GM18511 (cell line): Measurements from ENCODE around the gene DCUN1D2.
A peak's percentile ranks its signal among the peaks of the same experiment; 100 is the strongest.
"Not testable (repeated sequence)": the region's sequence is repeated elsewhere in the genome, so short reads cannot be mapped to it uniquely, and the experiment has no call there.

Source experiments
- ATAC-seq: cut with Tn5 transposase; IDR thresholded peaks from one replicate; pipeline ENCODE4 v1.9.1; 2021; ENCODE audit warnings: mild to moderate bottlenecking, moderate library complexity; ENCODE audit not compliant: unreplicated experiment

DCUN1D2 gene

GRCh38 chr13:113449693-113450347 is 40.7 kb downstream of the DCUN1D2 start:
- ATAC-seq: no peak

- ATAC-seq: no peak
Measured at GRCh38 chr13:113448885-113449692, 41.4 kb downstream of the DCUN1D2 start.

GRCh38 chr13:113448545-113448884 is 42.0 kb downstream of the DCUN1D2 start:
- ATAC-seq: no peak

- ATAC-seq: no peak
Measured at GRCh38 chr13:113447596-113447995, 42.9 kb downstream of the DCUN1D2 start.

- no peak for ATAC-seq
Measured at GRCh38 chr13:113446488-113446854, 44.0 kb downstream of the DCUN1D2 start.

- peak; percentile 76 for ATAC-seq
Measured at GRCh38 chr13:113445791-113446487, 44.6 kb downstream of the DCUN1D2 start.

GRCh38 chr13:113443991-113444390 is 46.5 kb downstream of the DCUN1D2 start:
- no peak for ATAC-seq

- ATAC-seq: no peak
Measured at GRCh38 chr13:113442985-113443362, 47.5 kb downstream of the DCUN1D2 start.

- ATAC-seq: no peak
Measured at GRCh38 chr13:113442354-113442984, 48.0 kb downstream of the DCUN1D2 start.

- ATAC-seq: no peak
Measured at GRCh38 chr13:113441661-113442060, 48.9 kb downstream of the DCUN1D2 start.

- ATAC-seq: no peak
Measured at GRCh38 chr13:113437408-113438010, 53.0 kb downstream of the DCUN1D2 start.

GRCh38 chr13:113436866-113437265 is 53.6 kb downstream of the DCUN1D2 start:
- not testable (repeated sequence) for ATAC-seq

GRCh38 chr13:113435907-113436306 is 54.6 kb downstream of the DCUN1D2 start:
- not testable (repeated sequence) for ATAC-seq

- ATAC-seq: no peak
Measured at GRCh38 chr13:113433391-113433916, 57.1 kb downstream of the DCUN1D2 start.

- no peak for ATAC-seq
Measured at GRCh38 chr13:113432506-113433270, 57.8 kb downstream of the DCUN1D2 start.

- ATAC-seq: no peak
Measured at GRCh38 chr13:113431171-113431570, 59.3 kb downstream of the DCUN1D2 start.

- no peak for ATAC-seq
Measured at GRCh38 chr13:113430378-113431110, 60.0 kb downstream of the DCUN1D2 start.

- no peak for ATAC-seq
Measured at GRCh38 chr13:113429608-113429985, 60.9 kb downstream of the DCUN1D2 start.

- ATAC-seq: no peak
Measured at GRCh38 chr13:113428871-113429607, 61.5 kb downstream of the DCUN1D2 start.
